H1 (cell line): Measurements from ENCODE around the gene ZFP69. TPM values are rescaled to one million over a fixed set of nuclear protein-coding genes. Genes with fewer than 3 reads are reported as not detected.

Experiments
- BACH1 ChIP-seq: IDR thresholded peaks from 2 replicates; pipeline ENCODE4 v1.6.1; 2012; ENCODE audit warnings: low read length, improper control_type of control experiment
- BCL11A ChIP-seq, 2 experiments: IDR thresholded peaks; one replicate each; pipeline ENCODE4 v1.6.1; 2011; ENCODE audit warnings: low read depth in 2 of 2, low read length in 2 of 2, mild to moderate bottlenecking in 2 of 2
- CTCF ChIP-seq, 3 experiments: IDR thresholded peaks; 1 replicate in 2 of 3; 2 replicates in 1 of 3; pipeline versions ENCODE4 v1.5.1 to v1.6.1; 2011; ENCODE audit warnings: low read length in 3 of 3, mild to moderate bottlenecking in 3 of 3, inconsistent platforms in 2 of 3, low read depth in 1 of 3, moderate library complexity in 1 of 3; ENCODE audit not compliant: insufficient read depth in 1 of 3; ENCODE audit errors: control extremely low read depth in 1 of 3
- JUND ChIP-seq: IDR thresholded peaks from 2 replicates; pipeline ENCODE4 v1.6.1; 2011; ENCODE audit warnings: mild to moderate bottlenecking, improper control_type of control experiment, low read length
- SP2 ChIP-seq: IDR thresholded peaks from 2 replicates; pipeline ENCODE4 v1.6.1; 2012; ENCODE audit warnings: mild to moderate bottlenecking, low read length, inconsistent platforms
- ZNF274 ChIP-seq: IDR thresholded peaks from 2 replicates; pipeline ENCODE4 v1.7.0; 2012; ENCODE audit warnings: low read length, borderline replicate concordance; ENCODE audit errors: extremely low read depth
- polyA plus RNA-seq, 7 experiments: library from polyadenylated mRNA; depleted of rRNA in 3 of 7; stranded (reverse) in 5 of 7; unstranded in 2 of 7; fragments of >200 nt in 5 of 7; fragments of 200-250 nt in 2 of 7; gene quantifications; 1 replicate in 5 of 7; 2 replicates in 1 of 7; 4 replicates in 1 of 7; pipeline versions ENCODE4 v1.2.1 to v1.2.3, GENCODE V29; 2011 to 2013; ENCODE audit warnings: missing spikeins in 2 of 7, mixed read lengths in 2 of 7
- total RNA-seq: library from RNA; stranded (reverse); fragmentation: NEBNext Ultra II Directional; extraction: Animal tissue kit (Norgen Biotek cat#: 25700); gene quantifications from 2 replicates; pipeline ENCODE4 v1.2.1, GENCODE V29; 2021
- TF ChIP-seq, protein P1 (sequence below): IDR thresholded peaks from 2 replicates; pipeline ENCODE4 v1.6.1; 2012; ENCODE audit warnings: inconsistent platforms

Gene ZFP69
- total and polyA plus RNA-seq, 2 of the 8 experiments (the other 6 are each of a cell fraction or from before 2014, with no cell fraction given): 1.0 to 4.3 TPM

- TF ChIP-seq CTCF (IDR thresholded peaks at IDR 0.05; ENCODE audit: control extremely low read depth in 1 of 3, insufficient read depth in 1 of 3, low read depth in 1 of 3, low read length in 3 of 3): no peak
- no peak for TF ChIP-seq ZNF274
- no peak for TF ChIP-seq BACH1
- TF ChIP-seq JUND: no peak
- TF ChIP-seq SP2: no peak
- TF ChIP-seq BCL11A (IDR thresholded peaks at IDR 0.05; ENCODE audit: low read depth in 2 of 2, low read length in 2 of 2): no peak
- TF ChIP-seq, protein P1, sequence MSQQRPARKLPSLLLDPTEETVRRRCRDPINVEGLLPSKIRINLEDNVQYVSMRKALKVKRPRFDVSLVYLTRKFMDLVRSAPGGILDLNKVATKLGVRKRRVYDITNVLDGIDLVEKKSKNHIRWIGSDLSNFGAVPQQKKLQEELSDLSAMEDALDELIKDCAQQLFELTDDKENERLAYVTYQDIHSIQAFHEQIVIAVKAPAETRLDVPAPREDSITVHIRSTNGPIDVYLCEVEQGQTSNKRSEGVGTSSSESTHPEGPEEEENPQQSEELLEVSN: no peak
Measured at GRCh38 chr1:40475268-40475667, 1.8 kb upstream of the ZFP69 start (continued).
